Suppressor macrophage treated with lipopolysaccharide for 4 hours (primary cell): ENCODE measurements around the gene TERT.
"Not testable (repeated sequence)": the region's sequence is repeated elsewhere in the genome, so short reads cannot be mapped to it uniquely, and the experiment has no call there.

Source experiments
- DNase-seq: peaks from one replicate; pipeline ENCODE4 v3.0.0-alpha.2; 2020

TERT gene

DNA sequence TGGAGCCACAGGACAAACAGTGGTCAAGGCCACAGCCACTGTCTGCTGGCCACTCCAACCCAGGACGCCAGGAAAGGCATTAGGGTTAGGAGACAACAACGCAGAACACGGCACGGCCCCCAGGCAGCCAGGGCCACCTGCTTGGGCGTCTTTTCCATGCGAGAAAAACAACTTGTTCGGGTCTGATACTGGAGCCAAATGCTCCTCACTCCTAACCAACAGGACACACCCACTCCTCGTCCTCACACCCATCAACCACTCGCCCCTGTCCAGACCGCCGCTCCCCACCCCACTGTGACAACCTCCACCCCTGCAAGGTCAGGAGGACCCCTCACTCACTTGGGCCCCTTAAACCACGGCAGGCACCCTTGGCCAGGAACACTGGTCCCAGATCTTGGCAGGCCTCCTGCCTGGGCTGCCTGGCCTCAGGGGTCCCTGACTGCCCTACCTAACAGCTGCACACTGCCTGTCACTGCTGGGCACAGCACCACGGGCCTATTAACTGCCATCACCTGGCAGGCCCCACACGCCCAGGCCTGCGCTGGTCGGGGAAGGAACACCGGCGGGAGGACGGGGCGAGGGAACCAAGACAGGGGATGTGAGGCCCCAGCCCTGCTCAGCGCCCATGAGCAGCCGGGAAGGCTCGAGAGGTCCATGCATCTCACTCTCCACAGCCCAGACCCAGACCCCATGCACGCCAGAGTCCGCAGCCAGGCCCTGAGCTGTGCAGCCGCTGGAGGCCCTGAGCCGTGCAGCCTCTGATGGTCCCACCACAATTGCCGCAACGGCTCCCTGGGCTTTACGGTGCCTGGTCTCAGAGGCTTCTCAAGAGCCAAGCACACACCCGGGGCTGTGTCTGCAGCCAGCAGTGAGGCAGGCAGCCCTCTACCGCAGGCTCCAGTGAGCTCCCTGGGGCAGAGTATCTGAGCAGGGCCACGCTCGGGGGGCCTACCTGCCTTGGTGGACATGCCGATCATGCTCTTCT lies 36.3 kb upstream of the TERT start:
- DNase-seq: no peak

DNA sequence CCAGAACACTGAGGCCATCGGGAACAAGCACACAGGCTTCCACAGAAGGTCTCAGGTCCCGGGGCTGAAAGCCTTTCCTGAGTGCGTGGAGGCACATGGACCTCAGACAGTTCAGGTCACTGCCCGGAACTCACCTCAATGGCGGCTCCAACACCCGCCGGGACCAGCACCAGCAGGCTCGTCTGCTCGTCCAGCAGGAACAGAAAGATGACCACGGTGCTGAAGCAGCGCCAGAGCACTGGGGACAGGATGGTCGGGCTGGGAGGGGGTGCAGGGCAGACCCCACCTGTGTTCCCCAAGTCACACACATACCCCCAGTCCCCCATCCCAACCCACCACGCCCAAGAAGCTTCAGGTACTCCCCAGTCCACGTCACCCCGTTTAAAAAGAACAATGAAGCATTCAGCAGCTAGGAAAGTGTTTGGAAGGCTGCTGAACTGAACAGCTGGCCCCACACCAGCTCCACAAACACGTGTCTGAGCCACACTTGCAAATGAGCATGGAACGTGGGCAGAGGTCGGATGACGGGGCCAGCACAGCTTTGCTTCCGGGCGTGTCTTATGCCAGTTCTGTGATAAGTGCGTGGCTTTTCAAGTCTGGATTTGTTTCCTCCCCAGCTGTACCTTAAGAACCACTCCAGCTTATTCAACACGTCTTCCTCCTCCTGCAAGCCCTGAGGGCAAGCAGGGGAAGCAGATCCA lies 35.4 kb upstream of the TERT start:
- no peak for DNase-seq

DNA sequence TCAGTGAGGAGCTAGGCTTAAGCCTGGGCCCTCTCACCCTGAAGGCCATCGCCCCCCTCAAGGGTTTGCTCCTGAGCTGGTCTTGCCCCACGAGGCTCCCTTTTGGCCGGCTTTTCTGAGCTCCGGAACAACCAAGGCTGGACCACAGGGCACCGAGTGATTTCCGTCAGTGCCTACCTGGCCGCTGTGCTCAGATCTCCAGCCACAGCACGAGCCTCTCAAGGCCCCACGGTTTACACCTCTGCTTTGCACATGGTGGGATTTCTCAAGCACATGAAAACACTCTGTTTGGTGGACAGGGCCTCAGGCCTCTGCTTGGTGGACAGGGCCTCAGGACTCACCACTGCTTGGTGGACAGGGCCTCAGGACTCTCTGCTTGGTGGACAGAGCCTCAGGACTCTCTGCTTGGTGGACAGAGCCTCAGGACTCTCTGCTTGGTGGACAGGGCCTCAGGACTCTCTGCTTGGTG lies 34.3 kb upstream of the TERT start:
- no peak for DNase-seq

DNA sequence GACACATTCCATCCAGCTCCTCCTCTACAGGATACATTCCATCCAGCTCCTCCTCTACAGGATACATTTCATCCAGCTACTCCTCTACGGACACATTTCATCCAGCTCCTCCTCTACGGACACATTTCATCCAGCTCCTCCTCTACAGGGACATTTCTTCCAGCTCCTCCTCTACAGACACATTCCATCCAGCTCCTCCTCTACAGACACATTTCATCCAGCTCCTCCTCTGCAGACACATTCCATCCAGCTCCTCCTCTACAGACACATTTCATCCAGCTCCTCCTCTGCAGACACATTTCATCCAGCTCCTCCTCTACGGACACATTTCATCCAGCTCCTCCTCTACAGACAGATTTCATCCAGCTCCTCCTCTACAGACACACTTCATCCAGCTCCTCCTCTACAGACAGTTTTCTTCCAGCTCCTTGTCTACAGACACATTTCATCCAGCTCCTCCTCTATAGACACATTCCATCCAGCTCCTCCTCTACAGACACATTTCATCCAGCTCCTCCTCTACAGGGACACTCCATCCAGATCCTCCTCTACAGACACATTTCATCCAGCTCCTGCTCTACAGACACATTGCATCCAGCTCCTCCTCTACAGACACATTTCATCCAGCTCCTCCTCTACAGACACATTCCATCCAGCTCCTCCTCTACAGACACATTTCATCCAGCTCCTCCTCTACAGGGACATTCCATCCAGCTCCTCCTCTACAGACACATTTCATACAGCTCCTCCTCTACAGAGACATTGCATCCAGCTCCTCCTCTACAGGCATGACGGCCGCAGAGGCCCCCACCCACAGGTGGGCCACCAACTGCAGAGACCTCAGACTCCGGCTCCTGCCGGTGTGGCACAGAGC lies 33.6 kb upstream of the TERT start:
- not testable (repeated sequence) for DNase-seq

DNA sequence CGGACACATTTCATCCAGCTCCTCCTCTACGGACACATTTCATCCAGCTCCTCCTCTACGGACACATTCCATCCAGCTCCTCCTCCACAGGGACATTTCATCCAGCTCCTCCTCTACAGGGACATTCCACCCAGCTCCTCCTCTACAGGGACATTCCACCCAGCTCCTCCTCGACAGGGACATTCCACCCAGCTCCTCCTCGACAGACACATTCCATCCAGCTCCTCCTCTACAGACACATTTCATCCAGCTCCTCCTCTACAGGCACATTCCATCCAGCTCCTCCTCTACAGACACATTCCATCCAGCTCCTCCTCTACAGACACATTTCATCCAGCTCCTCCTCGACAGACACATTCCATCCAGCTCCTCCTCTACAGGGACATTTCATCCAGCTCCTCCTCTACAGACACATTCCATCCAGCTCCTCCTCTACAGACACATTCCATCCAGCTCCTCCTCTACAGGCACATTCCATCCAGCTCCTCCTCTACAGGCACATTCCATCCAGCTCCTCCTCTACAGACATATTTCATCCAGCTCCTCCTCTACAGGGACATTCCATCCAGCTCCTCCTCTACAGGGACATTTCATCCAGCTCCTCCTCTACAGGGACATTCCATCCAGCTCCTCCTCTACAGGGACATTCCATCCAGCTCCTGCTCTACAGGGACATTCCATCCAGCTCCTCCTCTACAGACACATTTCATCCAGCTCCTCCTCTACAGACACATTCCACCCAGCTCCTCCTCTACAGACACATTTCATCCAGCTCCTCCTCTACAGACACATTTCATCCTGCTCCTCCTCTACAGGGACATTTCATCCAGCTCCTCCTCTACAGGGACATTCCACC lies 32.3 kb upstream of the TERT start:
- DNase-seq: not testable (repeated sequence)

DNA sequence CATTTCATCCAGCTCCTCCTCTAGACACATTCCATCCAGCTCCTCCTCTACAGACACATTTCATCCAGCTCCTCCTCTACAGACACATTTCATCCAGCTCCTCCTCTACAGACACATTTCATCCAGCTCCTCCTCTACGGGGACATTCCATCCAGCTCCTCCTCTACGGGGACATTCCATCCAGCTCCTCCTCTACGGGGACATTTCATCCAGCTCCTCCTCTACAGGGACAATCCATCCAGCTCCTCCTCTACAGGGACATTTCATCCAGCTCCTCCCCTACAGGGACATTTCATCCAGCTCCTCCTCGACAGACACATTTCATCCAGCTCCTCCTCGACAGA lies 31.6 kb upstream of the TERT start:
- not testable (repeated sequence) for DNase-seq

DNA sequence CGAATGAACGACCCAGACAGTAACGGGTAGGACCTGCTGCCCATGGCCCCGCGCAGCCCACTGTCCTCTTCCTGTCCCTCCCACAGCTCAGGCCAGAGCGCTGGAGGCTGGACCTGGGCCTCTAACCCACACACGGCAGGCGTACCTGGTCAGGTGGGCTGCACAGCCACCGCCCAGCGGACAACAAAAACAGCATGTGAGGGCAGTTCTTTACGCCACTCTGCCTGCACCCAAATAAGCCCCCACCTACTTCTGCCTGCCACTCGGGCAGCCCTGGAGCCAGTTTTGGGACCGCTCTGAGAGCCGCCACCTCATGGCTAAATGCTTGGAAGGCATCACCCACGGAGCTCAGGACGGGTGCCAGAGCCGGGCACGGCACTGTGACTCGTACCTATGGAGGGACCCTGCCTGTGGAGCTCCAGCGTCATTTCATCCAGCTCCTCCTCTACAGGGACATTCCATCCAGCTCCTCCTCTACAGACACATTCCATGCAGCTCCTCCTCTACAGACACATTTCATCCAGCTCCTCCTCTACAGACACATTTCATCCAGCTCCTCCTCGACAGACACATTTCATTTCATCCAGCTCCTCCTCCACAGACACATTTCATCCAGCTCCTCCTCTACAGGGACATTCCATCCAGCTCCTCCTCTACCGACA lies 31.1 kb upstream of the TERT start:
- DNase-seq: no peak

DNA sequence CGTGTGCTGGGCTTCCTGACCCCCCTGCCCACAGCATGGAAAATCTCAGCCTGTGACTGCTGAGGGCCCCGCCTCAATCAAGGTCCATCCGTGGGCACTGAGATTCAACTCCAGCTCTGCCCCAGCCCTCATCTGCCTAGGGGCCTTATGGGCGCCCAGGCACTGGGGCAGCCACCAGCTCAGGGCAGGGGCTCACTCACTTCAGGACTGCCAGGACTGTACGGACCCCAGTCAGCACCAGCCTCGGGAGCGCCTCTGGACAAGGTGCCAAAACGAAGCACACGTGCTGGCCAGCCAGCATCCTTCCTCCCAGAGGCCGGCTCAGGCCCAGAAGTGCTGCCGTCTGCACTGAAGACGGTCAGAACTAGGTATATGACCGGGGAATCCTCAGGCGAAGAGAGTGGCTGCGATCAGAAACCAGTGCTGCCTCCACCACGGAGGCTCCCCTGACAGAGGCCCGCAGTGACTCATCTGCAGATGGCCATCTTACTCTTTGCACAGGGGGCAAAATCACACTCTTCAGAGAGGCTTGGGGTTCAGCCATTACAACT lies 30.4 kb upstream of the TERT start:
- DNase-seq: no peak

DNA sequence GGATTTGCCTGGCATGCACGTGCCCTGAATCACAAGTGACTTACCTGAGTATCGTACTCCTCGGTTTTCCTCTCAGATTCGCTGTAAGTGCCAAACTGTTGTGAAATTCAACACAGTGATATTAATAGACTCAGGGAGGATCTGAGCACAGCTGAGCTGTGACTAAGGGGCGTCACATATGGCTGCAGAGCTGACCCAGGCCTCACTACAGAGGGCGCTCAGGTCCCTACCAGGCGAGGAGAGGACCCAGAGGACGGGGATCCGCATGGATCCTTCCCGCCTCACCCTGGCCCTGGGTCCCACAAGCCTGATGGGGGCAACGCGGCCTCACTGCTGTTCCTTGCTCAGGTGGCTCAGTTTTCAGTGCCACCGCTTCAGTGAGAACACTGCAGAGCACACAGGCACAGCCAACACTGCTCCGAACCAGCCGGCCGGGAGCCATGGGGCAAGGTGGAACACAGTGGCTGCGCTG lies 29.9 kb upstream of the TERT start:
- no peak for DNase-seq

DNA sequence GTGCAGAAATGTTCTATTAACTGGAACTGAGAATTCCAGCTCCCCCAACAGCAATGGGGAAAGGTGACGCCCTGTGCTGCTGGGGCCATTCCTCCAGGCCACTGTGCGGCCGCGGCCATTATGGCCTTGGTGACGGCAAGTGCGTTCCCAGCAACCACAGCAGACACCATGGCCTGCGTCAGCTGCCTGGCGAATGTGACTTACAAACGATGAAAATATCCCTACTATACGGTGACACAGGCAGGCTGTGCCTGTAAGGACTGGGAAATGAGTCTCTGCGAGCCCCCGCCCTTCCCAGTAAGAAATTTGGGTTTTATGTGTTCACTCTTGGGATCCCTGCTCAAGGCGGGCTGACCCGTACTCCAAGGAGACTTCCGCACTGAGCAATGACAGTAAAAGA lies 29.4 kb upstream of the TERT start:
- no peak for DNase-seq

DNA sequence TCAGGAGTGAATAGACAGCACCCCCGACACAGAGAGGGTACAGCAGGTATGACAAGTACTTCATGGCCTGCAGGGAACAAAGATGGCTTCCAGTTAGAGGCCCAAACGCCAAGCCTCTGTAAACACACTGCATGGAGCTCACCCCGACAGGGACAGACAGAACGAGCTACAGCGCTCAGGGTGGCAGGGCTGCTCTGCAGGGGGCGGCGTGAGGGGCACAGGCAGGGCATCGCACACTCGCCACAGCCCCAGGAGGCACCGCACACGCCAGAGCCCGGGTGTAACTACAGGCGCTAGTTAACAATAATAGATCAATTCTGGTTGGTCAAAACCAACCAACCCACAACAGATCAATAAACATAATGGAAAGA lies 28.9 kb upstream of the TERT start:
- DNase-seq: no peak

DNA sequence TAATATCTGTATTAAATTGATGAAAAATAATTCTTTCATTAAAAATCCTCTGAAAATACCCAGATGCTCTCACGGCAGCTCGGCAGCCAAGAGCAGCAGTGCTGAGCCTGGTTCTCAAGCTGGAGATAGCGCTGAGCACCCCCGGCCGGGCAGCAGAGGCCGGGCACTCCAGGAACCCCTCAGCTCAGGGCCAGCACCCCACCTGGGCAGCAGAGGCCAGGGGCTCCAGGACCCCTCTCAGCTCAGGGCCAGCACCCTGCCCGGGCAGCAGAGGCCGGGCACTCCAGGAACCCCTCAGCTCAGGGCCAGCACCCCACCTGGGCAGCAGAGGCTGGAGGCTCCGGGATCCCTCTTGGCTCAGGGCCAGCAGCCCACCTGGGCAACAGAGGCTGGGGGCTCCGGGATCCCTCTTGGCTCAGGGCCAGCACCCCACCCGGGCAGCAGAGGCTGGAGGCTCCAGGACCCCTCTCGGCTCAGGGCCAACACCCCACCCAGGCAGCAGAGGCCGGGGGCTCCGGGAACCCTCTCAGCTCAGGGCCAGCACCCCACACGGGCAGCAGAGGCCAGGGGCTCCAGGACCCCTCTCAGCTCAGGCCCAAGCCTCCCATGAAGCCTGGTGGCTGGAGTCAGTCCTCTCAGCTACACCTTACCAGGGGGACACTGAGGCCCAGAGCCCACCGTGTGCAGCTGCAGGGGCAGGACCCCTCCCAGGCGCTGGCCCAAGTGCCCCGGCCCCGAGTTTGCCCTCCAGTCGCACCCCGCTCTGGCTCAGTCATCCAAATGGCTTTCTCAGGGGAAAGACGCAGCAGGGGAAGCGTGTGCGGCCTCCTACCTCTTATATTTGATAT lies 28.3 kb upstream of the TERT start:
- DNase-seq: no peak

DNA sequence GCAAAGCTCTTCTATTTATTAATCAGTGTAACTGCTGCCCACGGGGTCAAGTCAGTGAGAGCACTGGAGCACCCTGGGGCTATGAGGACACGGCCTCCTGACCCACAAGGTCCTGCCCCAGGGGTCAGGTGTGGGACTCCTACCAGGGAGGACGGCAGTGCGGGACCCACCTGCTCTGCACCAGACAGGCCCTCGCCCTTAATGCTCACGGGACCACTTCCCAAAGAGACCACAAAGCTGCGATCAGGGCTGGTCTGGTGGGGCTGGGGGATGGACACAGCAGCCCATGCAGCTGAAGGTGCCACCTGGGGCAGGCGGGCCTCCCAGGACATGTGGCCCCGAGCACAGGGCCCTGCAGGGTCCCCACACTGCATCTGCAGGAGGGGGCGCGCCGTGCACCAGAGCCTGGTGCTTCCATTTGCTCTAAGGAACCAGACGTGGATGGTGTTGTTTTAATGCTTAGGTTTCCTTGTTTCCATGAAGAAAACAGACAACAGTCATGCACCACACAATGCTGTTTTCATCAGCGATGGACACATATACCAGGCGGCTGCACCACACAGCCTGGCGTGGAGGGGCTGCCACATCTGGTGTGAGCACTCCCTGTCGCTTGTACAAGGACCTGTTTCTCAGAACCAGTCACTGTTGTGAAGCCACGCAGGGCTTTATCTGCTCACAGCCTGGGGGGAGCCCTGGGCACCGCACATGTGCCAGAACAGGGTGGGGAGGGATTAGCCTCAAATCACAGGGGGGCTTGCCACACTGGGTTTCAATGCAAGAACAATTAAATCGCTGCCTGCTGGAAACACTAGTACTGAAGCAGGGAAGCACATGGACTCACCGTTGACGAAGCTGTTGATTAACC lies 27.4 kb upstream of the TERT start:
- no peak for DNase-seq

DNA sequence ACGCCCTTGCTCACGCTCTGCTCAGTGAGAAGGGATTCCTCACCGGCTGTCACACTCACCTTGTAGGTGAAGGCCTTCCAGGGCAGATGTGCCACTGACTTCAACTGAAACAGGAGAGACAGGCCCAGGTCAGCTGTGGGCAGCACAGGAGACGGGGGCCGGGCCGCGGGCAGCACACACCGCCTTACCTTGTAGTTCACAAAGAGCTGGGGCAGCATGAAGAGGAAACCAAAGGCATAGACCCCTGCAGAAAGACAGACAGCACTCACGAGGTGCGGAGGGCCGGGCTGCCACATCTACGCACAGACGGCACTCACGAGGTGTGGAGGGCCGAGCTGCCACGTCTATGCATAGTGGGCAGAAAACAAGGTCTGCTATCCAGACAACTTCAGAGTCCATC lies 26.7 kb upstream of the TERT start:
- DNase-seq: no peak

DNA sequence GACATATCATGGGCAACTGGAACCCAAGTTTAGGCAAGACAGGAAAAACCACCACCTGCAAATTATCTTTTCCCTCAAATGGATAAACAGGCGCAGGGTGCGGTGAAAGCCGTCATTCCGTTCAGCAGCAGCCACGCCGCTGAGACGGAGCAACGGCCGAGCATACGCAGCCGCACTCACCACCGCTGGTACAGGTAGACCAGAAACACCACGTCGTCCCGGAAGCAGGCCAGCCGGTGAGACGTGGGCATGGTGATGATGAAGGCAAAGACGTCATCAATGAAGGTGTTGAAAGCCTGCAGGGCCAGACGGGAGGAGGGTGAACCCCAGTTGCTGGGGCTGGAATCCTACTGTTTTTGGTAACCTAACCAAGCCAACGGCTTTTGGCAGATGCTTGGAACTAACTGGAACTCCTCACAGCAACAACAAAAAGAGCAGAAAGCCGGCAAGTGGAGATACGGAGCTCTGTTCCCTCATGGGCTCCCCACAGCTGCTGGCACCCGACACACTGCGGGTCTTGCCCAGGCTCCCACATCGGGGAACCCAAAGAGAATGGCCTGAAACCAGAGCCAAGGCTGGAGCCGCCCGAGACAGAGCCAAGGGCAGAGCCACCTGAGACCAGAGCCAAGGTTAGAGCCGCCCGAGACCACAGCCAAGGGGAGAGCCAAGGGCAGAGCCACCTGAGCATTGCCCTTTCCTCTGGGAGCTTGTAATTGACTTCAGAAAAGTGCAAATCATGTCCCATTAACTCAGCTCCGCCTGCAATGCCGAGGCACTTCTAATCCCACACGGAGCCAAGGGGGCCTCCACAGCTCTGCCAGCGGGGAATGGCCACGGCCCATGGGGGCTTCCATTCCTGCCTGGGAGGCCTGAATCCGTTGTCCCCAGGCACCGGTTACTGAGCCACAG lies 25.8 kb upstream of the TERT start:
- DNase-seq: no peak

DNA sequence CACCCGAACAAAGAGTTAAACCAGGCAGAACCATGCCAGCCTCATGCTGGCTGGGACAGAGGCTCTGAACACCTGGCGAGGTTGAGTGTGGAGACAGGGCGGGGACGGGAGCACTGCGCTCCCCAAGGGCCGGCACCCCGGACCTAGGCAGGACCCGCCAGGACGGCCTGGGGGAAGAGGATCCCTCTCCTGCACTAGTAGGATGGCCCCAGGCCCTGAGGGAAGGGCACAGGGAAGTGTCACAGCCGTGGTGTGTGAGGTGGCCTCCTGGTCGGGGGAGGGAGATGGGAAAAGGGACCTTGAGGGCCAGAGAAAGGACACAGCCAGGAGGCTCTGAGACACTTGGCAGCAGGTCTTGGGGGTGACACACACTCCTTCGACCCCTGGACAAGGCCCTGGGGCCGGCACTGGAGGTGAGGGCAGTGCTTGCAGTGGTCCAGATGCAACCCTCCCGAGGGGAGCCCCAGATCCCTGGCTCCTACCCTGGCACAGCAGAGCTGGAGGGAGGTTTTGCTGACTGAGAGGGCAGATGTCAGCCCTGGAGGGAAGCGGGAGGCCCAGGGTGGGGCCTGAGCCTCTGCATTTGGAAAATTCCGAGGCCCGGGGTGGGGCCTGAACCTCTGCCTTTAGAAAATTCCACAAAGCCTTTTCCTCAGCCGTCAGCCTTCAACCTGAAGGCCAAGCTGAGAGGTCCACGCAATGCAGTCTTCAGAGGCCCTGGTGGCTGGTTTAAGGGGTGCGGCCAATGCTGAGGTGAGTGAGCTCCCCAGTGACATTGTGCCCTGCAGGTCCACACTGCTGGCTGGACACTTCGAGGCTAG lies 24.8 kb upstream of the TERT start:
- DNase-seq: no peak

DNA sequence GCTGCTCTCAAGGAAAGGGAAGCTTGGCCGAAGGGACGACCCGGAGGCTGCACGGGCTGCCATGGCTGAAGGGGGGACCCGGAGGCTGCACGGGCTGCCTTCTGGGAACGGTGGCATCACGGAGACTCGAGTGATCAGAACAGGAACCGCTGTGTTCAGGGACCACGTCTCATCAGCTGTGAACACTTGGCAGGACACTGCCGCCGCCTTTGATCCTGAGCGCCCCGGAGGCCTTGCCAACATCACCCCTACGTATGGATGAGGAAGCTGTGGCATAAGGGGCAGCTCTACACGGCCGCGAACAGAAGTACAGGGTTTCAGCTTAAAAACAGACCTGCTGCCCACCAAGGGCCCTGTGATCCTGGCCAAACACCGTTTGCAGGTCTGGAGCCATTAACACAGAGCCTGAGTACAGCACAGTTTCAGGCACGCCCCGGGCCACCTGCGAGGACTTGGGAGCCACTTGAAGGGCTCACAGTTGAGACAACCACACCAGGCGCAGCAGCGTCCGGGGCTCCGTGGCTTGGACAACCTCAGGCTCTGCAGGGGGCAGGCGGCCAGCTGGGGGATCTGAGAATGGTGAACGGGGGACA lies 23.9 kb upstream of the TERT start:
- DNase-seq: no peak
